IMR-90 (cell line): ENCODE measurements around the gene TBC1D22A. TPM values are rescaled to one million over a fixed set of nuclear protein-coding genes. Genes with fewer than 3 reads are reported as not detected.

ENCODE experiments used
- ATAC-seq: fragments of 200-7000 bp; cut with Tn5 transposase; 2 replicates; pipeline ENCODE4 v1.9.1; 2020; ENCODE audit warnings: low read depth, mild to moderate bottlenecking, moderate library complexity
- BruUV-seq: library from RNA; stranded (reverse); fragments of 400-500 nt; replicated peaks from 2 replicates; lab custom pipeline; 2021; lab: Mats Ljungman, UMichigan
- CTCF ChIA-PET: fragments of 300-600 bp; formaldehyde crosslinking; extraction: SDS; loops from one replicate; lab custom pipeline; 2021; ENCODE audit warnings: antibody characterized with exemption; lab: Yijun Ruan, JAX
- POLR2A ChIA-PET: fragments of 300-600 bp; sonication (Branson Sonifier 250); formaldehyde crosslinking; loops from one replicate; lab custom pipeline; 2022; ENCODE audit warnings: antibody characterized with exemption; ENCODE audit not compliant: unreplicated experiment; lab: Charles Lee
- DNase-seq: peaks from one replicate; pipeline ENCODE4 v3.0.0; 2013
- H2AFZ ChIP-seq: replicated peaks from 2 replicates; pipeline ENCODE3; 2013; ENCODE audit warnings: low read length, mild to moderate bottlenecking; ENCODE audit not compliant: poor library complexity
- H2AK5ac ChIP-seq: 2 replicates; pipeline ENCODE4 v1.6.1; 2013; ENCODE audit warnings: low read depth, low read length, inconsistent platforms
- H2AK9ac ChIP-seq: replicated peaks from 2 replicates; pipeline ENCODE3; 2013; ENCODE audit warnings: mild to moderate bottlenecking, low read depth, low read length, moderate library complexity; ENCODE audit not compliant: poor library complexity
- H2BK120ac ChIP-seq: 2 replicates; pipeline ENCODE4 v1.6.1; 2013; ENCODE audit warnings: low read depth, low read length, inconsistent platforms
- H2BK15ac ChIP-seq: 3 replicates; pipeline ENCODE4 v1.6.1; 2013; ENCODE audit warnings: low read depth, low read length, inconsistent platforms
- H2BK20ac ChIP-seq: 2 replicates; pipeline ENCODE4 v1.6.1; 2013; ENCODE audit warnings: low read depth, mild to moderate bottlenecking, inconsistent platforms, low read length, moderate library complexity
- H2BK5ac ChIP-seq: 2 replicates; pipeline ENCODE4 v1.6.1; 2013; ENCODE audit warnings: mild to moderate bottlenecking, low read depth, low read length, inconsistent platforms; ENCODE audit not compliant: poor library complexity, severe bottlenecking
- H3K14ac ChIP-seq: replicated peaks from 2 replicates; pipeline ENCODE4 v1.6.1; 2013; ENCODE audit warnings: low read depth, low read length, inconsistent platforms
- H3K18ac ChIP-seq: 2 replicates; pipeline ENCODE4 v1.6.1; 2013; ENCODE audit warnings: low read depth, low read length, control low read depth
- H3K23ac ChIP-seq: 2 replicates; pipeline ENCODE4 v1.6.1; 2013; ENCODE audit warnings: low read depth, low read length, inconsistent platforms
- H3K27ac ChIP-seq: 2 replicates; pipeline ENCODE4 v1.5.1; 2013; ENCODE audit warnings: mild to moderate bottlenecking, control low read depth, low read length; ENCODE audit not compliant: insufficient read depth
- H3K27me3 ChIP-seq: 2 replicates; pipeline ENCODE4 v1.6.1; 2013; ENCODE audit warnings: low read length; ENCODE audit not compliant: control insufficient read depth, insufficient read depth
- H3K36me3 ChIP-seq: 2 replicates; pipeline ENCODE4 v1.6.1; 2013; ENCODE audit warnings: low read length, mixed read lengths; ENCODE audit not compliant: control insufficient read depth, insufficient read depth
- H3K4ac ChIP-seq: 2 replicates; pipeline ENCODE4 v1.6.1; 2013; ENCODE audit warnings: low read depth, low read length, inconsistent platforms
- H3K4me1 ChIP-seq: 2 replicates; pipeline ENCODE4 v1.6.1; 2013; ENCODE audit warnings: low read length, mixed read lengths; ENCODE audit not compliant: control insufficient read depth, insufficient read depth
- H3K4me2 ChIP-seq: 2 replicates; pipeline ENCODE4 v1.6.1; 2013; ENCODE audit warnings: low read depth, mild to moderate bottlenecking, control low read depth, low read length, moderate library complexity
- H3K4me3 ChIP-seq: 2 replicates; pipeline ENCODE4 v1.5.1; 2013; ENCODE audit warnings: low read depth, mild to moderate bottlenecking, control low read depth, low read length, moderate library complexity; ENCODE audit not compliant: insufficient read depth
- H3K56ac ChIP-seq: 2 replicates; pipeline ENCODE4 v1.6.1; 2013; ENCODE audit warnings: low read length, inconsistent platforms; ENCODE audit not compliant: insufficient read depth; ENCODE audit errors: extremely low read depth
- H3K79me1 ChIP-seq, 2 experiments: 2 replicates each; pipeline ENCODE4 v1.6.1; 2013; ENCODE audit warnings: low read length in 2 of 2, inconsistent platforms in 1 of 2, low read depth in 1 of 2
- H3K9ac ChIP-seq: 2 replicates; pipeline ENCODE4 v1.6.1; 2013; ENCODE audit warnings: low read depth, low read length, control low read depth
- H3K9me1 ChIP-seq: 2 replicates; pipeline ENCODE4 v1.6.1; 2013; ENCODE audit warnings: low read length, inconsistent platforms; ENCODE audit not compliant: insufficient read depth
- H3K9me3 ChIP-seq: 2 replicates; pipeline ENCODE4 v1.6.1; 2013; ENCODE audit warnings: low read length; ENCODE audit not compliant: control insufficient read depth, insufficient read depth
- H4K20me1 ChIP-seq: 2 replicates; pipeline ENCODE4 v1.6.1; 2013; ENCODE audit warnings: low read length, inconsistent platforms; ENCODE audit not compliant: insufficient read depth
- H4K5ac ChIP-seq: 2 replicates; pipeline ENCODE4 v1.6.1; 2013; ENCODE audit warnings: mild to moderate bottlenecking, low read depth, low read length, control low read depth
- H4K8ac ChIP-seq, 2 experiments: 2 replicates each; pipeline ENCODE4 v1.6.1; 2013; ENCODE audit warnings: low read depth in 2 of 2, low read length in 2 of 2, control low read depth in 1 of 2, inconsistent platforms in 1 of 2
- H4K91ac ChIP-seq: 2 replicates; pipeline ENCODE4 v1.6.1; 2013; ENCODE audit warnings: low read depth, low read length, inconsistent platforms; ENCODE audit not compliant: insufficient read depth
- MAZ ChIP-seq: IDR thresholded peaks from 2 replicates; pipeline ENCODE4 v1.6.1; 2012; ENCODE audit warnings: low read depth, mild to moderate bottlenecking, low read length, improper control_type of control experiment, moderate library complexity, borderline replicate concordance
- POLR2A ChIP-seq: IDR thresholded peaks from 2 replicates; pipeline ENCODE4 v1.6.1; 2012; ENCODE audit warnings: mild to moderate bottlenecking, low read depth, low read length
- WGBS, 2 experiments: methylation state at CpG; one replicate each; pipeline versions ENCODE4 v1.1.5 to v1.1.7; 2013; ENCODE audit warnings: missing lambda C conversion rate in 2 of 2; ENCODE audit not compliant: insufficient read length in 1 of 2; ENCODE audit errors: extremely low coverage in 2 of 2; 5-methylcytosine and 5-hydroxymethylcytosine counted together
- dilution Hi-C: fragments of 300-500 bp; cut with HindIII; formaldehyde crosslinking; loops from one replicate; pipeline ENCODE4 v1.14.3; 2018; ENCODE audit warnings: low sequenced_read_pairs; ENCODE audit not compliant: unreplicated experiment
- in situ Hi-C: fragments of 300-500 bp; cut with MboI; formaldehyde crosslinking; loops from 3 replicates; pipeline ENCODE4 v1.14.3; 2019; ENCODE audit warnings: low sequenced_read_pairs, inconsistent platforms, mixed read lengths
- intact Hi-C: fragments of 100-400 bp; cut with micrococcal nuclease; formaldehyde crosslinking; loops from 2 replicates; pipeline ENCODE4 v1.10.0; 2022
- polyA plus RNA-seq, 3 experiments: library from polyadenylated mRNA; depleted of rRNA; stranded (reverse); fragments of >200 nt; gene quantifications; 2 replicates each; pipeline ENCODE4 v1.2.3, GENCODE V29; 2012; ENCODE audit warnings: low replicate concordance in 1 of 3
- total RNA-seq: library from RNA; depleted of rRNA; stranded (reverse); fragments of >200 nt; gene quantifications from 2 replicates; pipeline ENCODE4 v1.2.3, GENCODE V29; 2012

Gene TBC1D22A
- total and polyA plus RNA-seq, 2 of the 4 experiments (the other 2 are of a cell fraction), result 9.0 to 16.7 TPM

DNA sequence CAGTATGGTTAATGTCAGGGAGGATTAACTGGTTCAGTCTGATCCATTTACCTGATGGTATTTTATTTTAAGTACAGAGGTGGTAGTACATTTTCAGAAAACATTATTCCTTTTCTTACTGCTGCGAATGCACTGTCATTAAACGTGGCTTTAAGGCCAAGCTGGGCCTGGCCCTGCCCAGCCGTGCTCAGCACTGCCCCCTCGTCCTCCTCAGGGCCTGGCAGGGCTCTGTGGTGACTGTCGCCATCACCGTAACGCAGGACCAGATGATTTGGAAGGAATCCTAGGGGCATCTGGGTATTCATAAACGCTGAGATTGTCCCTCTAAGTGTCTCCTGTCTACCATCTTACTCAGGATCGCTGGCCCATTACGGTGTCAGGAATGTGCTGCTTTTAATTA is 302.0 kb downstream of the TBC1D22A start:
- Histone ChIP-seq H4K5ac (no peak overlapping the region), H3K4me3 (no peak overlapping the region), H2BK15ac (no peak overlapping the region), H3K79me1 (peaks cover 7% of the 10 kb centered on the region in 2 experiments; a peak in 3 of 4 replicates), H3K27me3 (no peaks in the 10 kb centered on the region), H2BK5ac (no peak overlapping the region), H3K4me1 (no peaks in the 10 kb centered on the region), H3K4me2 (no peak overlapping the region), H3K36me3 (peaks cover 7% of the 10 kb centered on the region), H3K18ac (no peak overlapping the region), H4K8ac (no peak overlapping the region), H2BK120ac (no peak overlapping the region), H3K9me3 (no peaks in the 10 kb centered on the region), H2AFZ (no peak overlapping the region), H3K23ac (no peak overlapping the region), H3K4ac (no peak overlapping the region), H3K56ac (no peak overlapping the region), H3K14ac (no peak overlapping the region), H3K27ac (no peak overlapping the region), H4K91ac (no peak overlapping the region), H2BK20ac (no peak overlapping the region), H4K20me1 (peaks cover 5% of the 10 kb centered on the region), H3K9me1 (peaks cover 13% of the 10 kb centered on the region; the same call in 1 of the 2 replicates), H3K9ac (no peak overlapping the region), H2AK9ac (no peak overlapping the region), H2AK5ac (no peak overlapping the region)
- CTCF ChIA-PET, result no interaction called here
- BruUV-seq, result no TSS peak
- in situ Hi-C loops (no loop called here), intact Hi-C loops (no loop called here), dilution Hi-C loops (no loop called here)
- POLR2A ChIA-PET, result no interaction called here
- 75% methylated on average over 4 of the region's 10 CpGs; no CpG with 5 or more reads in 1 of the 2 experiments for whole genome bisulfite sequencing, 2 experiments
- DNase-seq (no peak), ATAC-seq (no peak)
- TF ChIP-seq POLR2A, result no peak
- TF ChIP-seq MAZ, result no peak
